Activated CD4-positive, alpha-beta T cell treated with anti-CD3 and anti-CD28 coated beads for 4 hours (primary cell): ENCODE data around the gene CRTC3.
"Not testable (repeated sequence)": the region's sequence is repeated elsewhere in the genome, so short reads cannot be mapped to it uniquely, and the experiment has no call there.

ENCODE experiments used
- DNase-seq, 2 donors: peaks; one replicate each; pipeline ENCODE4 v3.0.0-alpha.2; 2020

CRTC3 gene, protein sequence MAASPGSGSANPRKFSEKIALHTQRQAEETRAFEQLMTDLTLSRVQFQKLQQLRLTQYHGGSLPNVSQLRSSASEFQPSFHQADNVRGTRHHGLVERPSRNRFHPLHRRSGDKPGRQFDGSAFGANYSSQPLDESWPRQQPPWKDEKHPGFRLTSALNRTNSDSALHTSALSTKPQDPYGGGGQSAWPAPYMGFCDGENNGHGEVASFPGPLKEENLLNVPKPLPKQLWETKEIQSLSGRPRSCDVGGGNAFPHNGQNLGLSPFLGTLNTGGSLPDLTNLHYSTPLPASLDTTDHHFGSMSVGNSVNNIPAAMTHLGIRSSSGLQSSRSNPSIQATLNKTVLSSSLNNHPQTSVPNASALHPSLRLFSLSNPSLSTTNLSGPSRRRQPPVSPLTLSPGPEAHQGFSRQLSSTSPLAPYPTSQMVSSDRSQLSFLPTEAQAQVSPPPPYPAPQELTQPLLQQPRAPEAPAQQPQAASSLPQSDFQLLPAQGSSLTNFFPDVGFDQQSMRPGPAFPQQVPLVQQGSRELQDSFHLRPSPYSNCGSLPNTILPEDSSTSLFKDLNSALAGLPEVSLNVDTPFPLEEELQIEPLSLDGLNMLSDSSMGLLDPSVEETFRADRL

DNA sequence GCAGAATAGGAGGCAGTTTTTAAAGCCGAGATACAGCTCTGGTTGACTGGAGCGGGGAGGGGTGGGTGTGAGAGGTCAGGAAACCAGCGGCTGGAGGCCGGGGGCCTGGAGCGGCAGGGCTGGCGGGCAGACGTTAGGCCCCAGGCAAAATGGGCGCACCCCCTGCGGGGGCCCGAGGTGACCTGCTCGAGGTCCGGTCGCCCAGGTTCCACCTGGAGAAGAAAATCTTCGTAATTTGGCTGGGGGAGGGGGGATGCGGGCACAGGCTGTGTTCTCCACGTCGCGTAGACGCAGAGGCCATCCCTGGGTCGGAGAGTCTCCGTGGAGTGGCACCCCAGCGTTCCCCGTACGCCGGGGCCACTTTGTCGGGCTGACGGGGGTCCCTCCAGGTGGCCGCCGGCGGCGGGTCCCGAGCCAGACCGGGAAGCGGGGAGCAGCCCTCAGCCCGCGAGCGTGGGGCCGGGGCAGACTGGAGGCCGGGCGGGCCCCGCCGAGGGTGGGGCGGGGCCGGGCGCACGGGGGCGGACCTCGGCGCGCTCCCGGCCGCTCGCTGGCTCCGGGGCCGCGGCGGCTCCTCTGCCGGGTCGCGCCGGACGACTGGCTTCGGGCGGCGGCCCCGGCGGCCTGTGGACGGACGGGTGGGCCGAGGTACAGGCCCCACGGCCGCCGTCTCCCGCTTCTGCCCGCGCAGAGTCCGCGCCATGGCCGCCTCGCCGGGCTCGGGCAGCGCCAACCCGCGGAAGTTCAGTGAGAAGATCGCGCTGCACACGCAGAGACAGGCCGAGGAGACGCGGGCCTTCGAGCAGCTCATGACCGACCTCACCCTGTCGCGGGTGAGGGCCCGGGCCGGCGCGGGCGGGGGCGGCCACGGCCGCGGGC lies at the start of gene CRTC3:
Gene CRTC3, plus strand, starts transcription at position 553 of the 879 bp plus-strand sequence. Its CDS starts 149 bp downstream, at position 702.
- DNase-seq, result peak; percentile 49 to 53

DNA sequence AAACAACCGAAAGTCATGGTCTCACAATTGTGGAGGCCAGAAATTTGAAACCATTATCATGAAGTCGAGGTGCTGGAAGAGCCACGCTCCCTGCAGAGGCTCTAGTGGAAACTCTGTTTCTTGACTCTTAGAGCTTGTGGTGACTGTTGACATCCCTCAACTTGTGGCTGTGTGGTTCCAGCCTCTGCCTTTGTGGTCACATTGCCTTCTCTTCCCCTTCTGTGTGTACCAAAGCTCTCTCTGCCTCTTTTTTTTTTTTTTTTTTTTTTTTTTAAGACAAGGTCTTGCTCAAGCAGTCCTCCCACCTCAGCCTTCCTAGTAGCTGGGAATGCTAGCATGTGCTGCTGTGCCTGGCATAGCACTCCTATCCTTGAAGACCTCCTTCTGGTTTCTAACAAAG lies 48.7 kb upstream of the CRTC3 start:
- peak in 1 of 2 donors; percentile 15 for DNase-seq

GRCh38 chr15:90482124-90483011 lies 47.4 kb upstream of the CRTC3 start:
- peak; percentile 9 to 50 for DNase-seq

DNA sequence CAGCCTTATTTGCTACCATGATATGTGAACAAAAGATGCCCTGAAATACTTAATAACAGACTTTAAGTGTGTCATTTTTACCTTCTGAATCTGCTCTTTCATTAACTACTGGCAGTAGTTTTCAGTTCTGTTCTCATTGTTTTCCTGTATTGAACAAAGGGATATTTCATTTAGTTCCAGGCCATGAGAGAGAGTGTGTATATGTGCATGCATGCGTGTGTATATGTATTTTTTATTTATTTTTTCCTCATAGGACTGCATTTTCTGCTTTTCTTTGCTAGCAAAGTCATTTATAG lies 46.8 kb upstream of the CRTC3 start:
- no peak for DNase-seq

DNA sequence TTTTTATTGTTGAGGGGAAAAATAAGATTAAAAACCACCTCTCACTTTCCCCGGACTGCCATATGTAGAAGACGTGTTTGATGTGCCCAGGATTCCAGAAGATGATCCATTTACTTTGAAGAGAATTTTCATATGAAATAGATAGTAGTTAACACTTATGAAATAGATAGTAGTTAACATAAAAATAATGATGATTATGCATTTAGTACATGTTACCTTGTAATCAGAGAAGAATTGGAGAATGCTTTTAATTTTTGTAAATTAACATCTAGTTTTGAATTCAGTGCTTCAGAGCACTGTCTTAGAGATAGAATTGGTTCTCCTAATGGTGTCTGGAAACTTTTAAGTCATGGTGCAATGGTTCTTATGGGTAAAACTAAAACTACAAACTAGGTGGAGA lies 46.1 kb upstream of the CRTC3 start:
- DNase-seq, result no peak

GRCh38 chr15:90487186-90487585 lies 42.5 kb upstream of the CRTC3 start:
- DNase-seq, result no peak

DNA sequence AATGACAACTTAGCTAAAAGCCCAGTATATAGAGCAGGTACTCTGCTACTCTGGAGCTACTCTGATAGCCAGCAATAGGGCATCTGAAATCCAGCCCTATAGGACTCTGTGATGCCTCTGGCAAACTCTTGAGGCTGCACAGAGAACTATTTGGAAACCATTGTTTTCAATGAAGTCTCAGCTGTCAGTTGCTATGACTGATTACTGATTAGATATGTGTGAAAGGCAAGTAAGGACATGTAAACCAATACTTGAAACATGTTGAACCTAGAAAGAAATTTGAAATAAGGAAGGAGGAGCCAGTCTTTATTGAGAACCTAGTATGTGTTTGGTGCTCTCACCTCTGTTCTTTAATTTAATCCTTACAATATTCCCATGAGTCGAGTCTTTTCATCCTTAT lies 40.2 kb upstream of the CRTC3 start:
- DNase-seq, result no peak

GRCh38 chr15:90489944-90490343 lies 39.8 kb upstream of the CRTC3 start:
- DNase-seq, result no peak

DNA sequence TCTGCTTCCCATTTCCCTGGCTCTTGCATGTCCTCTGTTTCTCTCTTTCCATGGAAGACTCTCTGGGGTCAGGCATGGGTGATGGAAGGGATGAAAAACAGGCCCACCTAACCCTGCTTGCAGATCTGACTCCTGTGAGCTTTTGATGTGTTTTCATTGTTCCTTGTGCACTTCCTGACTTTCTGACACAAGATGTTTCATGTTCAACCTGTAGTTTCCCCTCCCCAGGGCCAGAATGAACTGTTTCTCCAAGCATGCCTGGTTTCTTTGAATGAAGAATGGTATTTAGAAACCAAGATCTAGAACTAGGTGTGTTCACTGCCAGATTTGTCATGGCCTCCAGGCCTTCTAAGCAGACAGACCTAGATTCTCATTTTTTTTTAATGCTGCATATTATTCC lies 36.1 kb upstream of the CRTC3 start:
- DNase-seq, result no peak

GRCh38 chr15:90495067-90495466 lies 34.7 kb upstream of the CRTC3 start:
- no peak for DNase-seq

- no peak for DNase-seq
Measured at GRCh38 chr15:90496791-90497190, 32.9 kb upstream of the CRTC3 start.

DNA sequence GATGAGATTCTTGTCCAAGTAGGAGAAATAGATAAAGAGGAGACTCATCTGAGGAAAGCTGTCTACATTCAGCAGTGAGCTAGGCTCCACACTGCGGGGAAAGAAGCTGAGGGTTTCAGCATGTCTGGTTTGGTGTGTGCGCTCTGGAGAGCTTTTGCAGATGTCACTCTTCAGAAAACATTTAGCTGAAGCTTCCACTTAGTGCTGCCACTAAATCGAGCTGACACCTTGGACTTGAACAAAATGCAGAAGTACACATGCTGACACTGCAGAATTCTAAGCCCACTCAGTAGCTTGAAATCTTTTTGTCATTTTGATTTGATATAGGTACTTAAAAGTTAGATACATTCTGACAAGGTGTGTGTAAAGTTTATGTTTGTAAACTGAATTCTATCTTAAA lies 32.3 kb upstream of the CRTC3 start:
- no peak for DNase-seq

DNA sequence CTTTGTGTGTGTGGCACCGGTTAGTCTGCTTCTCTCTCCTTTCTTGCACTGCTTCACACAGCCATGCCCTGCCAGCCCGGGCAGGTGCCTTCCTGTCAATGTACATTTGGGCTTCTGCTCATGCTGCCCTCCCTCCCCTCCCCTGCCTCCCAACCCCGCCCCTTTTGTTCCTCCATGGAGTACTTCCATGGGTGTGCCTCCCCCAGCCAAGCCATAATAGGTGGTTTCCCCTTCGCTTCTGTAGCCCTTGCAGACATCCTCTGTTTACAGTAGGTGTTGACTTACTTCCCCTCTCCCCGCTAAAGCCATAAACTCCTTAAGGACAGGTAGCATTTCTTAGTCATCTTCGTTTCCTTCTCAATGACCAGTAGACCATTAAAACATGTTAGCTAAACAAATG lies 31.8 kb upstream of the CRTC3 start:
- no peak for DNase-seq

DNA sequence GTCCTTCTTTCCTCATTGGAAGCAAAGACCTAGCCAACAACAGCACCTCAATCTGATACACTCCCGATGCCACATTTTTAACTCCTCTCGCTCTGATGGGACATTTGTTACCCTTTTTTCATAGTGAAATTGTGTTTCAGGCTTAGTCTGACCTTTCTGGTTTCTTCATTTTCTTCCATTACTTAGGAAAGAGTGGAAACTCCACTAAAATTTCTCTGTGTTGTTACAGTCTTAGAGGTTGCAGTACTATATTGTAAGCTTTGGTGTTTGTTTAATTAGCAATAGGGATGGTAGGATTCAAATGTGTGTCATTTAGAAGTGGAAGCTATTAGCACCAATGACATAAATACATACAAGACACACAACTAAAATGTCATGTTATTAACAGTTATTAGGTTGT lies 29.6 kb upstream of the CRTC3 start:
- no peak for DNase-seq

DNA sequence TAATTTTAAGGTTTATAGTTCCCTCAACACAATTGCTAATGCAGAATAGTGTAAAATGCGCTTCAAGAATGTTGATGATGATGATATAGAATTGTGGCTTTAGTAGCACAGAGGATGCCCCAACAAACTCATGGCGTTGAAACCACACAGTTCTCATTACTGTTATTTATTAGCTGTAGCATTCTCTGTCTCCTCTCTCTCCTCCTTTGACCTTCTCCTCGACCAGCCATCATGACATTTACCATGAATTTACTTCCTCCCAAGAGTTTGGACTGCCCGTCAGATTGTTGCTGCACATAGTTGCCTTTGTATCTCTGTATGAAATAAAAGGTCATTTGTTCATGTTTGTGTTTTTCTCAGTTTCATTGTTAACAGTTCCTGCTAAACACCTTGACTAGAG lies 27.8 kb upstream of the CRTC3 start:
- DNase-seq, result no peak

DNA sequence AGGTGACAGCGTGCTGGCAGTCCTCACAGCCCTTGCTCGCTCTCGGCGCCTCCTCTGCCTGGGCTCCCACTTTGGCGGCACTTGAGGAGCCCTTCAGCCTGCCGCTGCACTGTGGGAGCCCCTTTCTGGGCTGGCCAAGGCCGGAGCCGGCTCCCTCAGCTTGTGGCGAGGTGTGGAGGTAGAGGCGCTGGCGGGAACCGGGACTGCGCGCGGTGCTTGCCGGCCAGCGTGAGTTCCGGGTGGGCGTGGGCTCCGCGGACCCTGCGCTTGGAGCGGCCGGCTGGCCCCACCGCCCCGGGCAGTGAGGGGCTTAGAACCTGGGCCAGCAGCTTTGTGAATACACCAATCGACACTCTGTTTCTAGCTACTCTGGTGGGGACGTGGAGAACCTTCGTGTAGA lies 18.9 kb upstream of the CRTC3 start:
- DNase-seq, result not testable (repeated sequence)

- DNase-seq, result not testable (repeated sequence)
Measured at GRCh38 chr15:90511211-90511618, 18.5 kb upstream of the CRTC3 start.

DNA sequence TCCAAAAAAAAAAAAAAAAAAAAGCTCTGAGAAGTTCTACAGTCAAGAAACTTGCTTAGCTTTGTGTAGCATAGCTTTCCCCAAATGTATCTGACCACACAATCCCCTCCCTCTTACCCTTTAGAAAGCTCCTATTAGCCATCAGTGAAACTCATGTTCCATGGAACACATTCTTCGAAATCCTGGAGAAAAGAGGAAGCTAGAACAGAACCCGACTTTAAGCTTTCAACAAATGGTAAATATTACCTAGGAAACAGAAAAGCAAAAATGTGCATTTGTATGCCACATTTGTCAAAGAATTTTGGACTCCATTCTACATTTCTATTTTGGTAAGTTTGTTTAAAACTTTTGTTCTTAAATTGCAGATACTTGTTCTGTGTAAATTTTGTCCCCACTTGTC lies 17.4 kb upstream of the CRTC3 start:
- DNase-seq, result no peak

DNA sequence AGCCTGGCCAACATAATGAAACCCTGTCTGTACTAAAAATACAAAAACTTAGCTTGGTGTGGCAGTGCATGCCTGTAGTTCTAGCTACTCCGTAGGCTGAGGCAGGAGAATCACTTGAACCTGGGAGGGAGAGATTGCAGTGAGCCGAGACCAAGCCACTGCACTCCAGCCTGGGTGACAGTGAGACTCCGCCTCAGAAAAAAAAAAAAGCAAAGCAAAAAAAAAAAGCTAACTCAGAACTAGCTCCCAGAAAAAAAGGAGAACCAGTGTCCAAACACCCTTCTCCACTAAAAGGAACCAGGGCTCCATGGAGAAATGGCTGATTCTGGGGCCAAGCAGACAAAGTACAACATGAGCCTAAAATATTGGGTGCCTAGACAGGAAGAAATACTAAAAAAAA lies 16.7 kb upstream of the CRTC3 start:
- DNase-seq, result no peak

DNA sequence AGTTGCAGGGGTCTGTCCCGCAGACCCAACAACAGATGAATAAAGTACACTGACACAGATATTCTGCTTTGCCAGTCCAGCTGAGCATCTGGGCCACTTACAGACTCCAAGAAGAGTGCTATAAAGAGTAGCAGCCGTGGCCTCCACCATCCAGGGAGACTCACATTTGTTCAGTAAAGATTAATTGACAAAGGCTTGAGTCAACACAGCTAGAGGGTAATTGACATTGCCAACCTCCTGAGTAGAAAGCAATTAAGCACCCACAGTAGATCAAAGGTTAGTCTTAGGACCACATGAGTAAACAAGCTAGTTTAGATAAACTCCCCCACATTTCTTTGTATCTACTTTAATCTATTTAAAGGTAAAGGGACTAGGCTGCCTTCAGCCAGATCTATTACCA lies 16.3 kb upstream of the CRTC3 start:
- no peak for DNase-seq

DNA sequence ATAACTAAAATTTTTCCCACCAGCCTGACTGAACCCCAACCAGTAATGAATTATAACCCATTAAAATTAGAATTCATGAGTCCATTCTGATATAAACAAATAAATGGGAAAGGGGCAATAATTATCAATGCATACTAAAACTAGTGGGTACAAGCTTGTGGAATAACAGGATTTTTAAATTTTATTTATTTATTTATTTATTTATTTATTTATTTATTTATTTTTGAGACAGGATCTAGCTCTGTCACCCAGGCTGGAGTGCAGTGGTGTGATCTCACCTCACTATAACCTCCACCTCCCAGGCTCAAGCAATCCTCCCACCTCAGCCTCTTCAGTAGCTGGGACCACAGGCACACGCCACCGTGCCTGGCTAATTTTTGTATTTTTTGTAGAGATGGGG lies 15.8 kb upstream of the CRTC3 start:
- DNase-seq, result not testable (repeated sequence)

DNA sequence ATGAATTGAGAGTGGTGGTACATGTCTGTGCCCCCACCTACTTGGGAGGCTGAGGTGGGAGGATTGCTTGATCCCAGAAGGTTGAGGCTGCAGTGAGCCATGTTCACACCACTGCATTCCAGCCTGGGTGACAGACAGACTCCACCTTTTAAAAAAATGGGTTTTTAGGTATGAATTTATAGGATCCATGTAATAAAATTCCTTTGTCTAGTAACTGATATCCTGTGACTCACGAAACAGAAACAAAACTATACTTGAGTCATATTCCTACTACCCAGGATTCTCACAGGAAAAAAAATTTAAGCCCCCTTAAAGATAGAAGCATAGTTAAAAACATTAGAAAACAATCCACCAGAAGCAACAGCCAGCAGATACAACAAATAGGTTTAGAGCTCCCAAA lies 10.0 kb upstream of the CRTC3 start:
- no peak for DNase-seq

DNA sequence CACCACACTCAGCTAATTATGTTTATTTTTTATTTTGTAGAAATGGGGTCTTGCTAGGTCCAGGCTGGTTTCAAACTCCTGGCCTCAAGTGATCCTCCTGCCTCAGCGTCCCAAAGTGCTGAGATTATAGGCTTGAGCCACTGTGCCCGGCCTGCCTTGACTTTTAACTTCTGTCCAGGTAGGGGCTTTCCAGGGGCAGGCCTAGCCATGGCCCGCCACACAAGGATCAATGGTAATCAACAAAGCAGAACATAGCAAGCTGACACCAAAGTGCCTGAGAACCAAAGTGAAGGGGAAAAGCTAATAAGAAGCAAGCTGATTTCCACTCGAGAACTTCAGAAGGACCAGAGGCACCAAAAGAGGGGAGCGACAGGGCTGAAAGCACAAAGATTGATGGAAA lies 9.4 kb upstream of the CRTC3 start:
- no peak for DNase-seq
